ENCODE measurements around the gene ENTR1. TPM values are rescaled to one million over a fixed set of nuclear protein-coding genes. Genes with fewer than 3 reads are reported as not detected.

The ENTR1 gene
- total and polyA plus RNA-seq, 2 experiments from 2014 or later: 25.6 to 30.2 TPM

DNA sequence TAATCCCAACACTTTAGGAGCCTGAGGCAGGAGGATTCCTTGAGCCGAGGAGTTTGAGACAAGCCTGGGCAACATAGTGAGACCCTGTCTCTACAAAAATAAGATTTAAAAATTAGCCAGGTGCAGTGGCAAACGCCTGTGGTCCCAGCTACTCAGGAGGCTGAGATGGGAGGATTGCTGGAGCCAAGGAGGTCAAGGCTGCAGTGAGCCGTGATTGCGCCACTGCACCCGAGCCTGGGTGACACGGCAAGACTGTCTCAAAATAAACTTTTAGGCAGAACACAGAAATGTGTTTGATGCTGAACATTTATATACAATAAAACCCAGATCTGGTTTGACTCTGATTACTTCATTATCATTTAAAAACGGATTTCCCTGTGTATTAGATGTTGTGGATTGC lies 4.9 kb downstream of the ENTR1 start:
- Histone ChIP-seq H3K9me3 (ENCODE audit: low read depth) (no peaks in the 10 kb centered on the region), H3K4me1 (ENCODE audit: low read depth) (peaks cover 3% of the 10 kb centered on the region), H3K27me3 (no peaks in the 10 kb centered on the region), H3K27ac (no peak overlapping the region), H3K4me3 (no peak overlapping the region), H3K36me3 (peaks cover 18% of the 10 kb centered on the region)
- TF ChIP-seq, protein P1, sequence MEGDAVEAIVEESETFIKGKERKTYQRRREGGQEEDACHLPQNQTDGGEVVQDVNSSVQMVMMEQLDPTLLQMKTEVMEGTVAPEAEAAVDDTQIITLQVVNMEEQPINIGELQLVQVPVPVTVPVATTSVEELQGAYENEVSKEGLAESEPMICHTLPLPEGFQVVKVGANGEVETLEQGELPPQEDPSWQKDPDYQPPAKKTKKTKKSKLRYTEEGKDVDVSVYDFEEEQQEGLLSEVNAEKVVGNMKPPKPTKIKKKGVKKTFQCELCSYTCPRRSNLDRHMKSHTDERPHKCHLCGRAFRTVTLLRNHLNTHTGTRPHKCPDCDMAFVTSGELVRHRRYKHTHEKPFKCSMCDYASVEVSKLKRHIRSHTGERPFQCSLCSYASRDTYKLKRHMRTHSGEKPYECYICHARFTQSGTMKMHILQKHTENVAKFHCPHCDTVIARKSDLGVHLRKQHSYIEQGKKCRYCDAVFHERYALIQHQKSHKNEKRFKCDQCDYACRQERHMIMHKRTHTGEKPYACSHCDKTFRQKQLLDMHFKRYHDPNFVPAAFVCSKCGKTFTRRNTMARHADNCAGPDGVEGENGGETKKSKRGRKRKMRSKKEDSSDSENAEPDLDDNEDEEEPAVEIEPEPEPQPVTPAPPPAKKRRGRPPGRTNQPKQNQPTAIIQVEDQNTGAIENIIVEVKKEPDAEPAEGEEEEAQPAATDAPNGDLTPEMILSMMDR (IDR thresholded peaks at IDR 0.05; ENCODE audit: low read depth, low read length): no peak
- no peak for DNase-seq (ENCODE audit: low read depth in 1 of 2, low spot score in 1 of 2)

DNA sequence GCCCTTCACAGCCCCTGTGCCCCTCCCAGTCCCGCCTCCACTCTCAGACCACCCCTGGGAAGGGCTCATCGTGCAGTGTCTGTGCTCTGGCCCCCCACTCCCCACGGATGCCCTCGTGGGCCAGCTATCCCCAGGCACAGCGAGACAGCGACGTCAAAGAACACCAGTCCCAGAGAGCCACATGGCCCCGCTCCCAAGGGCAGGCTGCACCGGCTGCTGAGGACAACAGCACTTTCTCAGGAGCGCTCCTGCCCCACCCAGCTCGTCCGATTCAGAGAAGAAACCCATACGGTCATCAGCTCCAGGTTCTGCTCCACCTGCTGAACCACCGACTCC lies 5.6 kb downstream of the ENTR1 start:
- DNase-seq (ENCODE audit: low read depth in 1 of 2, low spot score in 1 of 2): no peak
- no peaks in the 10 kb centered on the region for H3K9me3 ChIP-seq (ENCODE audit: low read depth)
- TF ChIP-seq, protein P1 (IDR thresholded peaks at IDR 0.05; ENCODE audit: low read depth, low read length): no peak
- H3K36me3 ChIP-seq: peaks cover 18% of the 10 kb centered on the region
- H3K4me3 ChIP-seq: no peak overlapping the region
- H3K4me1 ChIP-seq (ENCODE audit: low read depth): peaks cover 3% of the 10 kb centered on the region
- no peak overlapping the region for H3K27ac ChIP-seq
- H3K27me3 ChIP-seq: no peaks in the 10 kb centered on the region

DNA sequence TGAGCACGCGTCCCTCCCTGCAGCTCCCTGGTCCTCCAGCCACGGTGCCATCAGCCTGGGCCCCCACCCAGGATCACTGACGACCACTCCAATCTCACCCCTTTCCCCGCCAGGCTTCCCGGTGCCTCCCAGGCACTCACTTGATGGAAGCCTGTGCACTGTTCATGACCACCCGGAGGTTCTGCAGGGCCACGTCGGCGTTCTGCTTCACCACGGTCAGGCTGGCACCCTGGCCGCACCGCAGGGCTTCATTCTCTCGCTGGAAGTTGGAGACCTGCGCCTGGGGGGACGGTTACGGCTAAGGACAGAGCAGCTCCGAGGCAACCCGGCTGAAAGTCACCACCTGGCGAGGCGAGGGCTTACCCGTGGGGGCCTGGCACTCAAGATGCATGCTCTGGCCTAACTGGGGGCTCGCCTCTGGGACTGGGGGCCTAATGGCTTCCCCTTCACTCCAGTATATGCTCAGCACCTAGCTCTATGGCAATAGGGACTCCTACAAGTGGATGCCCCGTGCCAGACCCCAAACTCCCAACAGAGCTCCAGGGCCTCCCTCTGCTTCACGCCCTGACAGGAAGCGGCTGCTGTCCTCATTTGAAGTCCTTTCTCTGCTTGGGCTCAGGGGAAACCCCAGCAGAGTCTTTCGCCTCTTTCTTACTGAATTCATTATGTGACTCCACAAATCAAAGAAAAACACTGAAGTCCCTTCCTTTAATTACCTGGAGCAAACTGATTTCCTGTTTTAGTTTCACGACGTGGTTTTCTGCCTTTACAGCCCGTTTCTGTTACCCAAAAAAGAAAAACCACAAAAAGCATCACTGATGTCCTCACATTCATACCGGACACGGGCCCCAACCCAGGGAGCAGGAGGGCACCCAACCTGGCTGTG lies 6.3 kb downstream of the ENTR1 start:
- no peak overlapping the region for H3K4me3 ChIP-seq
- H3K4me1 ChIP-seq (ENCODE audit: low read depth): no peaks in the 10 kb centered on the region
- H3K27ac ChIP-seq: no peak overlapping the region
- DNase-seq (ENCODE audit: low read depth in 1 of 2, low spot score in 1 of 2): no peak
- no peaks in the 10 kb centered on the region for H3K9me3 ChIP-seq (ENCODE audit: low read depth)
- peaks cover 18% of the 10 kb centered on the region for H3K36me3 ChIP-seq
- H3K27me3 ChIP-seq: no peaks in the 10 kb centered on the region
- TF ChIP-seq, protein P1 (IDR thresholded peaks at IDR 0.05; ENCODE audit: low read depth, low read length): no peak

DNA sequence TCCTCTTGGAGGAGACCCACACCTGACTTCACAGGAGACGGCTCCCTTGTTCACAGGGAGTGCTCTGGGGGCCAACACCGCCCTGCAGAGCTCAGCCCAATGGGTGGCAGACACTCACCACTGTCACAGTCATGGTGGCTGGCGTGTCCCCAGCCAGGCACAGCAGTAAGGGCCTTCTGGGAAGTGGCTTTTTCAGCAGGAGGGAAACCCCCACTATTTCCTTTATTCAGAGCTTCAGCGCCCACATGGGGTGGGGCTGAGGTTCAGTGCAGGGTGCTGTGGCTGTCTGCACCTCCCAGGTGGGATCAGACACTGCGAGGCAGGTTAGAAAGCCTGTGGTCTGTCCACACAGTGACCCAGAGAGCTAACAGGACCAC lies 6.9 kb downstream of the ENTR1 start:
- no peak overlapping the region for H3K27ac ChIP-seq
- no peak overlapping the region for H3K4me3 ChIP-seq
- TF ChIP-seq, protein P1 (IDR thresholded peaks at IDR 0.05; ENCODE audit: low read depth, low read length): no peak
- peaks cover 18% of the 10 kb centered on the region for H3K36me3 ChIP-seq
- H3K9me3 ChIP-seq (ENCODE audit: low read depth): no peaks in the 10 kb centered on the region
- no peaks in the 10 kb centered on the region for H3K27me3 ChIP-seq
- H3K4me1 ChIP-seq (ENCODE audit: low read depth): no peaks in the 10 kb centered on the region
- no peak for DNase-seq (ENCODE audit: low read depth in 1 of 2, low spot score in 1 of 2)

DNA sequence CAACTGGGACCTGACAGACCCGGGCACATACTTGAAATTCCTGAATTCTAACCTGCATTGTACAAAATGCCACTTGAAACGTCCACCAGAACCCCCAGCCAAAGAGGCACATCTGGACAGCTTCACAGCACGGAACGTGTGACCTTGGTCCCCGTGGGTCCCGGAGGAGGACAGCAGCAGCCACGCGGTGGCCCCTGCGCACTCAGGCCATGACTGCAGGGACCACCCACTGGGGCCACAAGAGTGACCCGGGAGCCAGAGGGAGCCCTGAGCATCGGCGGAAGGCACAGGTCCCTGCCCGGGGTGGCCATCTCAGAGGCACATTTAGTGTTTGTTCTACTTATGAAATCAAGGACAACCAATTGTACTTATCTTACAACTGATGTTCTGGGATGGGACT lies 8.3 kb downstream of the ENTR1 start:
- Histone ChIP-seq H3K4me3 (no peak overlapping the region), H3K4me1 (ENCODE audit: low read depth) (no peaks in the 10 kb centered on the region), H3K27ac (peak overlapping the region; percentile 51), H3K36me3 (peaks cover 18% of the 10 kb centered on the region), H3K9me3 (ENCODE audit: low read depth) (no peaks in the 10 kb centered on the region), H3K27me3 (no peaks in the 10 kb centered on the region)
- TF ChIP-seq, protein P1 (IDR thresholded peaks at IDR 0.05; ENCODE audit: low read depth, low read length): no peak
- DNase-seq (ENCODE audit: low read depth in 1 of 2, low spot score in 1 of 2): peak in 1 of 2 donors; percentile 18

Measured in cardiac muscle cell (in vitro differentiated cells and primary cell).